Gastroesophageal sphincter (tissue), 4 donors: ENCODE results near the gene ARCN1. TPM values are rescaled to one million over a fixed set of nuclear protein-coding genes. Genes with fewer than 3 reads are reported as not detected.

Experiments used
- ATAC-seq: fragments of 150-250 bp; one replicate; pipeline ENCODE4 v1.9.1; 2016; ENCODE audit warnings: mild to moderate bottlenecking, moderate library complexity
- H3K27ac ChIP-seq, 4 donors: fragments of 200-600 bp; sonication (generic) in 3 of 4; 1 replicate in 3 of 4; 2 replicates in 1 of 4; pipeline ENCODE4 v1.5.1; 2016 to 2019
- H3K27me3 ChIP-seq: fragments of 200-600 bp; sonication (generic); one replicate; pipeline ENCODE4 v1.5.1; 2019
- H3K36me3 ChIP-seq, 2 donors: fragments of 200-600 bp; sonication (generic); one replicate each; pipeline ENCODE4 v1.5.1; 2019; ENCODE audit warnings: control low read depth in 1 of 2
- H3K4me1 ChIP-seq, 3 donors: fragments of 200-600 bp; sonication (generic); 1 replicate in 2 of 3; 2 replicates in 1 of 3; pipeline ENCODE4 v1.5.1; 2016 to 2019; ENCODE audit warnings: control low read depth in 2 of 3
- H3K4me3 ChIP-seq, 2 donors: fragments of 200-600 bp; sonication (generic); one replicate each; pipeline ENCODE4 v1.5.1; 2019; ENCODE audit warnings: mild to moderate bottlenecking in 1 of 2, moderate library complexity in 1 of 2
- H3K9me3 ChIP-seq, 3 donors: fragments of 200-600 bp; sonication (generic); one replicate each; pipeline ENCODE4 v1.5.1; 2017 to 2019; ENCODE audit warnings: control low read depth in 2 of 3
- CTCF ChIP-seq, 4 experiments: fragments of 200-600 bp in 2 of 4; fragments of 450-650 bp in 2 of 4; sonication (generic) in 1 of 4; IDR thresholded peaks; one replicate each; pipeline ENCODE4 v1.5.1; 2017 to 2019; ENCODE audit warnings: antibody characterized with exemption in 4 of 4, mild to moderate bottlenecking in 2 of 4, moderate library complexity in 2 of 4
- EP300 ChIP-seq: sonication (generic); formaldehyde crosslinking; IDR thresholded peaks from one replicate; pipeline ENCODE4 v1.6.1; 2017; ENCODE audit warnings: antibody characterized with exemption, mild to moderate bottlenecking
- POLR2A ChIP-seq, 2 donors: fragments of 450-650 bp; IDR thresholded peaks; one replicate each; pipeline ENCODE4 v1.6.1; 2017; ENCODE audit warnings: antibody characterized with exemption in 2 of 2, mild to moderate bottlenecking in 2 of 2, moderate library complexity in 1 of 2
- POLR2AphosphoS5 ChIP-seq: sonication (generic); formaldehyde crosslinking; IDR thresholded peaks from one replicate; pipeline ENCODE4 v1.6.1; 2017; ENCODE audit warnings: antibody characterized with exemption
- WGBS, 2 donors: methylation state at CpG; one replicate each; pipeline ENCODE4 v1.1.5; 2018; ENCODE audit warnings: low coverage in 1 of 2; 5-methylcytosine and 5-hydroxymethylcytosine counted together
- total RNA-seq, 4 donors: library from RNA; depleted of rRNA; stranded (reverse); fragments of >200 nt; gene quantifications; one replicate each; pipeline ENCODE4 v1.1.0, GENCODE V29; 2016

Gene ARCN1
- total RNA-seq, 4 donors from 2014 or later = 84.9 to 141 (median 128) TPM

- H3K4me1 ChIP-seq = peaks cover 3 to 86% (median 45%) of the 10 kb centered on the region in 3 donors
- TF ChIP-seq CTCF (IDR thresholded peaks at IDR 0.05) (no peak), POLR2AphosphoS5 (peak; percentile 19), POLR2A (IDR thresholded peaks at IDR 0.05) (no peak), EP300 (no peak)
Measured at GRCh38 chr11:118619444-118620197, 47.4 kb downstream of the ARCN1 start.

GRCh38 chr11:118620529-118621070, 48.4 kb downstream of the ARCN1 start:
- Histone ChIP-seq H3K9me3 (no peaks in the 10 kb centered on the region), H3K27ac (peak overlapping the region; percentile 50 to 95 (median 88)), H3K36me3 (peaks cover 0 to 29% of the 10 kb centered on the region in 2 donors), H3K27me3 (no peaks in the 10 kb centered on the region), H3K4me3 (peak overlapping the region; percentile 57 to 65), H3K4me1 (peaks cover 3 to 91% (median 49%) of the 10 kb centered on the region in 3 donors)
- TF ChIP-seq EP300 (no peak), POLR2A (IDR thresholded peaks at IDR 0.05) (no peak), POLR2AphosphoS5 (no peak)
- no peak for ATAC-seq
- WGBS, 2 donors = 40 to 100% methylated on average over 1 to 2 of the region's 7 CpGs

More at GRCh38 chr11:118619444-118620197, 47.4 kb downstream of the ARCN1 start:
- peak; percentile 46 for ATAC-seq
- H3K27me3 ChIP-seq = no peaks in the 10 kb centered on the region
- peak overlapping the region; percentile 14 to 95 (median 88) for H3K27ac ChIP-seq
- H3K36me3 ChIP-seq = peaks cover 0 to 29% of the 10 kb centered on the region in 2 donors
- 23 to 59% methylated on average over 4 to 6 of the region's 6 CpGs for WGBS, 2 donors
- H3K4me3 ChIP-seq = no peak overlapping the region
- H3K9me3 ChIP-seq = no peaks in the 10 kb centered on the region

GRCh38 chr11:118621071-118621783, 49.0 kb downstream of the ARCN1 start:
- H3K9me3 ChIP-seq = no peaks in the 10 kb centered on the region
- ATAC-seq = peak; percentile 82
- peak overlapping the region; percentile 57 to 65 for H3K4me3 ChIP-seq
- 0 to 4% methylated on average over 4 to 8 of the region's 38 CpGs for WGBS, 2 donors
- H3K4me1 ChIP-seq = peaks cover 3 to 91% (median 49%) of the 10 kb centered on the region in 3 donors
- H3K27ac ChIP-seq = peak overlapping the region; percentile 75 to 95 (median 88)
- TF ChIP-seq EP300 = no peak
- peak in 1 of 4 experiments; percentile 19 for TF ChIP-seq CTCF (IDR thresholded peaks at IDR 0.05)
- peak; percentile 23 to 28 for TF ChIP-seq POLR2A (IDR thresholded peaks at IDR 0.05)
- peak; percentile 22 for TF ChIP-seq POLR2AphosphoS5
- H3K36me3 ChIP-seq = peaks cover 0 to 29% of the 10 kb centered on the region in 2 donors
- no peaks in the 10 kb centered on the region for H3K27me3 ChIP-seq

GRCh38 chr11:118621784-118622375, 49.7 kb downstream of the ARCN1 start:
- WGBS, 2 donors = 14 to 33% methylated on average over 1 to 2 of the region's 4 CpGs
- Histone ChIP-seq H3K36me3 (peaks cover 0 to 29% of the 10 kb centered on the region in 2 donors), H3K4me3 (peak overlapping the region; percentile 57 to 65), H3K27ac (peak overlapping the region; percentile 75 to 95 (median 88)), H3K9me3 (no peaks in the 10 kb centered on the region), H3K27me3 (no peaks in the 10 kb centered on the region), H3K4me1 (peaks cover 3 to 87% (median 49%) of the 10 kb centered on the region in 3 donors)
- no peak for TF ChIP-seq CTCF (IDR thresholded peaks at IDR 0.05)
- TF ChIP-seq EP300 = no peak
- TF ChIP-seq POLR2A (IDR thresholded peaks at IDR 0.05) = no peak
- TF ChIP-seq POLR2AphosphoS5 = no peak
- ATAC-seq = no peak
